HT-29 (cell line): ENCODE data around the gene PNMA8B. TPM values are rescaled to one million over a fixed set of nuclear protein-coding genes. Genes with fewer than 3 reads are reported as not detected.

Source experiments
- DNase-seq: peaks from one replicate; pipeline ENCODE4 v3.0.0-alpha.2; 2015; ENCODE audit warnings: low spot score
- total RNA-seq: library from RNA; depleted of rRNA; stranded (reverse); fragments of >200 nt; shearing (Covaris generic); gene quantifications from 2 replicates; pipeline ENCODE4 v1.2.3, GENCODE V29; 2014

PNMA8B gene
- total RNA-seq, 1 experiment from 2014 or later, result not detected

DNA sequence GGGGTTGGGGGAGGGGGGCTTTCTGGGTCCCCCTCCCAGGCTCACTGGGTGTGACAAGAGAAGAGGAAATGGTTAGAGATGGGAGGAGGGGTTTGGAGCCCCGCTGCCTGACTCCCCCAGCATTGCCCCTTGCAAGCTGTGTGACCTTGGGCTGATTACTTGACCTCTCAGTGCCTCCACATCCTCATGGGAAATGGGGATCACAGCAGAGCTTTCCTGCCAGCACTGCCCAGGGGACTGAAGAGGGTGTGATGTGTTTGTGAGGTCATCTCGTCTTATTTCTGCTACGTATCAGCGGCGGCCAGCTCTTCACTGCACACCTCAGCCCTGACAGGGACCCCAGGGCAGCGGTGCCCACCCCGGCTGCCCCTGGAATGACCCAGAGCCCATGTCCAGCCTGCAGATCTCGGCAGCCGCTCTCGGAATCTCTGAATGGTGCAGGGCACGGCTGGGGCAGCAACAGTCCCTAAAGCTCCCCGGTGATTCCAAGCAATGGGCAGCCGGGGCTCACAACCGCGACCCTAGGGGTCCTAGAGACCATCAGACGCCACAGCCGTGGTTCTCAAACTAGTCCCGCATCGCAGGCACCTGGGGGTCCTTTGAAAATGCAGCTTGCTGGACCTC is 8.4 kb downstream of the PNMA8B start:
- no peak for DNase-seq

- DNase-seq, result no peak
These were observed 9.3 kb downstream of the PNMA8B start for GRCh38 chr19:46486358-46486757.

GRCh38 chr19:46484656-46485055 is 11.0 kb downstream of the PNMA8B start:
- DNase-seq, result no peak

DNA sequence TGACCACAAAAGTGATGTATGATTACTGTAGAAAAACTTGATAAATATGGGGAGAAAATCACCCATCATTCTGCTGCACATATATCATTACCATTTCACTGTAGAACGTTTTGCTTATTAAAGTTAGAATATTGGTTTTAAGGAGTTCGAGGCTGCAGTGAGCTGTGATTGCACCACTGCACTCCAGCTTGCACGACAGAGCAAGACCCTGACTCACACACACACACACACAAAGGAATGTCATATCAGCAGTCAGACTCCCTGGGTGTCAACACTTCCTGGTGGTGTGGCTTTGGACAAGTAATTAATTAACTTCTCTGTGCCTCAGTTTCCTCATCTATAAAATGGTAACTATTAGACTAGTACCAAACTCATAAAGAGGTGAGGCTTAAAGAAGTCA is 13.0 kb downstream of the PNMA8B start:
- no peak for DNase-seq

DNA sequence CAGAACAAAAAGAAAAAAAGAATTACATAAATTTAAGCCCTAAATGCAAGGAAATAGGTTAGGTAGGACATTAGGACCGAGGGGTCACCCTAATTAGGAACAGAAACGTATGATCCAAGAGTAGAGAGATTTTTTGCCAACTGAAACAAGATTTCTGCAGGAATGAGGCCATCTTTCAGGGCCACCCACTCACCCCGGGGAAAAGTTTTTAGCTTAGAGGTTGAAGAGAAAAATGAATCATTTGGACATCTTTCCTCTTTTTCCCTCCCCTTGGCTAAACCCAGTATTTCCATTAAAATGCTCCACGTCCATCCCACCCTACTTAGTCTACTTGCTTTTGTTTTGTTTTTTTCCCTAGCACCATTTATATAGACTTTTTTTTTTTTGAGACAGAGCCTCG is 13.7 kb downstream of the PNMA8B start:
- no peak for DNase-seq

GRCh38 chr19:46481223-46481848 is 14.3 kb downstream of the PNMA8B start:
- no peak for DNase-seq

DNA sequence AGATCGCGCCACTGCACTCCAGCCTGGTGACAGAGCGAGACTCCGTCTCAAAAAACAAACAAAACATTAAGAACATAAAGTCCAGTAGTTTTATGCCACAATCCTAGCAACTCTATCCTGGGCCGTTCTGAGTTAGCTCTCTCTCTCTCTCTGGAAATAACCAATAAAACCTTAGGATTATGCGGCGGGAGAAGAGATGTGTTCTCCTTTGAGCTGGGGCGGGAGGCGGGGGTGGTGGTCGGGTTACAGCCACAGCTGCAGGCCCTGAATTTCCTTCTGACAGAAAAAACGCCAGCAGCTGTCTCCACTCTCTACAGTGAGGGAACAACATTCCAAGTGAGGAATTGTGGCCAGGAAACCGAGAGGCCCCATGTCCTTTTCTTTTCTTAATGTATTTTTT is 15.3 kb downstream of the PNMA8B start:
- DNase-seq, result no peak

GRCh38 chr19:46478356-46478986 is 17.2 kb downstream of the PNMA8B start:
- no peak for DNase-seq

DNA sequence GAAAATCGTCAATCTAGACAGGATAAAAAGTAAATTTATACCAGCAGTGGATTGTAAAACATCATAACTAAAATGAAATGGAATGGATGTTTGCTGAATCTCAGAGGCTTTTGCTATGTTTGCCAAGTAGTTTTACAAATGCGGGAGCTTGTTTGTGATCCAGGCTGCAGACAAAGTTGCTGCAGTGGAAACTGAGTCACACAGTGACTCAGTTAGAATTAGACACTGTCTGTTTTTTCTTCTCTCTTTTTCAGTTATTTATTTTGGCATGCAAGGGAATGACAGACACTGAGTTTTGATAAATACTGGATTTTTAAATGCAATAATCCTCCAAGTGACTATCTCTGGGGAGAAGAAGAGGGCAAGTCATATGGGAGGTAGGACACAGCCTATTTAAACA is 19.7 kb downstream of the PNMA8B start:
- DNase-seq, result no peak

DNA sequence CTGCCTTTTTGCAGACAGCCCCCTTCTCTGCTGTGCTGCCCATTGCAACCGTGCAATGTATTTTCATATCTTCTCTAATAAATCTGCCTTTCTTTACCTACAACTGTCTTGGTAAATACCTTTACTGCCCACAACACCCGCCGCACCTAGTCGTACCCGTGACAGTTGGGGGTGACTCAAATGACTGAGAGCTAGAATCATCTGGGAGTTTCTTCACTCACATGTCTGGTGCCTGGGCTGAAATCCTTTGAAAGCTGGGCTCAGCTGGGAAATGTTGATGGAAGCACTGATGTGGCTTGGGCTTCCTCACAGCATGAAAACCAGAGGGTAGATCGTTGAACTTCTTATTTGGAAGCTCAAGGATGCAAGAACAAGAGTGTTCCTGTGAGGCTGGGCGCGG is 21.5 kb downstream of the PNMA8B start:
- no peak for DNase-seq

- no peak for DNase-seq
These were observed 23.1 kb downstream of the PNMA8B start for GRCh38 chr19:46472592-46472991.

- DNase-seq, result no peak
These were observed 23.7 kb downstream of the PNMA8B start for GRCh38 chr19:46471811-46472543.

DNA sequence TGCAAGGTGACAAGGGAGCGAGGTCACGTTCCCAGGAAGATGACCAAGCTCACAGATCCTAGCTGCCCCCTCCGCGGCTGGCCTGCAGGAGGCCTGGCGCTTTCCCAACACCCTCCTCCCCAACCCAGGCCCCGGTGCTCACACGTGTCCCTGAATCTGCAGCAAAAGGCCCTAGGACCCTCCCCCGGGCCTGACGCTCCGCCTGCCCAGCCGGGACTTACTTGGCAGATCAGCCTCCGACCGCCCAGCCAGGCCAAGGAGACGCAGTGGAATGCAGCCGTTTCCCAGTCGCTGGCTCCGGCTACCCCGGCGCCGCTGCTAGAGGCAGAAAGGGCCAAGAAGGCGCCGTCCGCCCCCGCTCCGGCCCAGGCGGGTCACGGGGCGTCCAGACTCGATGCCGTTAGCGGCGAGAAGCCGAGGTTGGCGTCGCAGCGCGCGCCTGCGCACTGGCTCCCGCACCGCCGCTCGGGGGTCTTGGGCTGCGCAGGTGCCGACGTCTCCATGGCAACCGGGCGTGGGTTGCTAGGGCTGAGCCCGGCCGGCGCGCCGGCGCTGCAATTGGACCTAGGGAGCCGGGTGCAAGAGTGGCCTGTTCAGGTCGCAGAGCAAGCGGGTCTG is 24.4 kb downstream of the PNMA8B start, which contains the start of gene PNMA8A:
Gene PNMA8A (minus strand): TSS at position 448 of the 618 bp plus-strand sequence. CDS start 528 bp downstream, outside the sequence.
- no peak for DNase-seq

- no peak for DNase-seq
These were observed 25.3 kb downstream of the PNMA8B start for GRCh38 chr19:46470376-46470775.

GRCh38 chr19:46469541-46470185 is 26.0 kb downstream of the PNMA8B start:
- DNase-seq, result no peak

GRCh38 chr19:46466536-46467196 is 29.0 kb downstream of the PNMA8B start:
- no peak for DNase-seq

- DNase-seq, result no peak
These were observed 32.2 kb downstream of the PNMA8B start for GRCh38 chr19:46463516-46463915.

- no peak for DNase-seq
These were observed 34.1 kb downstream of the PNMA8B start for GRCh38 chr19:46461537-46461936.

DNA sequence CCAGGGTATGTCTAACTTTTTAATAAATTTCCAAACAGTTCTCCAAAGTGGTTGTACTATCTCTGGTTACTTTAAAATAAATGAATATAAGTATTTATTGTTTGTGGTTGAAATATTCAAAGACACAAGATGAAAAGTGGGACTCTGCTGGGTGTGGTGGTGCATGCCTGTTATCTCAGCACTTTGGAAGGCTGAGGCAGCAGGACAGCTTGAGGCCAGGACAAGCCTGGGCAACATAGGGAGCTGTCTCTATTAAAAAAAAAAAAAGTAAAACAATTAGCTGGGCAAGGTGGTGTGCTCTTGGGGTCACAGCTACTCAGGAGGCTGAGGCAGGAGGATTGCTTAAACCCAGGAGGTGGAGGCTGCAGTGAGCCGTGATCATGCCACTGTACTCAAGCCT is 34.7 kb downstream of the PNMA8B start:
- DNase-seq, result no peak

GRCh38 chr19:46460055-46460454 is 35.6 kb downstream of the PNMA8B start:
- DNase-seq, result no peak

DNA sequence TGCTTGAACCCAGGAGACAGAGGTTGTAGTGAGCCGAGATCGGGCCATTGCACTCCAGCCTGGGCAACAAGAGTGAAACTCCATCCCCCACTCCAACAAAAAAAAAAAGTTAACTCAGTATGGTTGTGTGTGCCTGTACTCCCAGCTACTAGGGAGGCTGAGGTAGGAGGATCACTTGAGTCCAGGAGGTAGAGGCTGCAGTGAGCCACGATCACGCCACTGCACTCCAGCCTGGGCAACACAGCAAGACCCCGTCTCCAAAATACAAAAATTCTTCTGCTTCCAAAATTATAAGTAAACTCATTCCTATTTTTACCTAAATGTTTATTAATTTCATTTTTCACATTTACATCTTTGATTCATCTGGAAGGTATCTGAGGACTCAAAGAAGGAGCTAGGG is 38.7 kb downstream of the PNMA8B start:
- DNase-seq, result no peak
